H1 (cell line): Measurements from ENCODE around the gene SLC43A3. TPM values are rescaled to one million over a fixed set of nuclear protein-coding genes. Genes with fewer than 3 reads are reported as not detected.

Experiments used
- CBX5 ChIP-seq: fragments of 300-800, 300-1000 bp; sonication (generic); IDR thresholded peaks from 2 replicates; pipeline ENCODE4 v1.7.1; 2016; ENCODE audit warnings: antibody characterized with exemption, low read length, low read depth
- polyA plus RNA-seq, 7 experiments: library from polyadenylated mRNA; depleted of rRNA in 3 of 7; stranded (reverse) in 5 of 7; unstranded in 2 of 7; fragments of >200 nt in 5 of 7; fragments of 200-250 nt in 2 of 7; gene quantifications; 1 replicate in 5 of 7; 2 replicates in 1 of 7; 4 replicates in 1 of 7; pipeline versions ENCODE4 v1.2.1 to v1.2.3, GENCODE V29; 2011 to 2013; ENCODE audit warnings: missing spikeins in 2 of 7, mixed read lengths in 2 of 7
- total RNA-seq: library from RNA; stranded (reverse); fragmentation: NEBNext Ultra II Directional; extraction: Animal tissue kit (Norgen Biotek cat#: 25700); gene quantifications from 2 replicates; pipeline ENCODE4 v1.2.1, GENCODE V29; 2021

SLC43A3 gene
- total and polyA plus RNA-seq, 2 of the 8 experiments (the other 6 are each of a cell fraction or from before 2014, with no cell fraction given): 31.8 to 67.8 TPM

DNA sequence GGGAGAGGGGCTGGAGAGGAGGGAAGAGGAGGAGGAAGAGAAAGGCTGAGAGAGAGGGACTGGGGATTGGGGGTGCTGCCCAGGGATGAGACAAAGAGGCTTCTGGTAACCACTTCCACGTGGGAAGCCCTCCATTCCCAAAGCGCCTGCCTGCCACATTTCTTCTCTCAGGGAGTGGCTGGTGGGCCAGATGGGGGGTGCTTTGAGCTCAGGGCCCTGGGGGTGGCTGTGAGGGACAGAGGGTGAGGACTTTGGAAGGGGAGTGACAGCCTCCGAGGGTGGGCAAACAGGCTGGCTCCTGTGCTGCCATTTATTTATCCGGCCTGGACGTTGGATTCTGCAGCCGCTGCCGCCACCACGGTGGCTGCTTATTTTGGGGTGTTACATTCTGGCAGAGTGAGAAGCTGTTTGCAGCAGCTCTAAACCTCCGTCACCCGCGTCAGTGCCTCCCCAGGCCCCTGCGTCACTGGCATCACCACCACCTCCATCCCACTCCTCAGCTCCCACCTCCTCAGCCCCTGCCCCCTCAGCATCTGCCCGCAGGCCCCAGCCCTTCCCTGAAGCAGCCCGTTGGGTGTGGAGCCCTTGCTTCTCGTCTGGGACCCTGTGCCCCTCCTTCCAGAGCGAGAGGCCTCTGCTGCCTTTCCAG lies 35.0 kb upstream of the SLC43A3 start (continued):
- TF ChIP-seq CBX5: no peak
